NCI-H187 treated with DMSO at 0.1 percent for 48 hours (cell line): Measurements from ENCODE around the gene ENGASE.
"Not testable (repeated sequence)": the region's sequence is repeated elsewhere in the genome, so short reads cannot be mapped to it uniquely, and the experiment has no call there.

Experiments
- DNase-seq: peaks from one replicate; lab custom pipeline; 2025; lab: John Stamatoyannopoulos, UW

The ENGASE gene

GRCh38 chr17:79053251-79053925 lies 21.2 kb upstream of the ENGASE start:
- DNase-seq: no peak

GRCh38 chr17:79054200-79054960 lies 20.2 kb upstream of the ENGASE start:
- DNase-seq: no peak

- no peak for DNase-seq
Observed at GRCh38 chr17:79055197-79055596, 19.4 kb upstream of the ENGASE start.

GRCh38 chr17:79057737-79058385 lies 16.8 kb upstream of the ENGASE start:
- DNase-seq: no peak

- no peak for DNase-seq
Observed at GRCh38 chr17:79062691-79063090, 11.9 kb upstream of the ENGASE start.

- no peak for DNase-seq
Observed at GRCh38 chr17:79064026-79064425, 10.6 kb upstream of the ENGASE start.

- no peak for DNase-seq
Observed at GRCh38 chr17:79065105-79065670, 9.4 kb upstream of the ENGASE start.

GRCh38 chr17:79066963-79067362 lies 7.7 kb upstream of the ENGASE start:
- no peak for DNase-seq

GRCh38 chr17:79070266-79070880 lies 4.3 kb upstream of the ENGASE start:
- DNase-seq: no peak

GRCh38 chr17:79071161-79071740 lies 3.4 kb upstream of the ENGASE start:
- no peak for DNase-seq

- DNase-seq: no peak
Observed at GRCh38 chr17:79072544-79072943, 2.1 kb upstream of the ENGASE start.

GRCh38 chr17:79073016-79073705 lies 1.5 kb upstream of the ENGASE start:
- no peak for DNase-seq

- DNase-seq: no peak
Observed at GRCh38 chr17:79073706-79074088, 927 bp upstream of the ENGASE start.

GRCh38 chr17:79074121-79074648 lies 439 bp upstream of the ENGASE start:
- DNase-seq: not testable (repeated sequence)

GRCh38 chr17:79075446-79075750 lies 774 bp downstream of the ENGASE start:
- DNase-seq: no peak

- no peak for DNase-seq
Observed at GRCh38 chr17:79075861-79076406, 1.3 kb downstream of the ENGASE start.

GRCh38 chr17:79077587-79077986 lies 3.0 kb downstream of the ENGASE start:
- no peak for DNase-seq

- no peak for DNase-seq
Observed at GRCh38 chr17:79078476-79079190, 4.0 kb downstream of the ENGASE start.

- DNase-seq: no peak
Observed at GRCh38 chr17:79079421-79080200, 5.0 kb downstream of the ENGASE start.

- DNase-seq: no peak
Observed at GRCh38 chr17:79080349-79080748, 5.7 kb downstream of the ENGASE start.
